D721Med (cell line): Measurements from ENCODE around the gene NUTF2.

Source experiments
- DNase-seq: peaks from one replicate; pipeline ENCODE4 v3.0.0; 2011; ENCODE audit warnings: low spot score; ENCODE audit not compliant: insufficient read length
- FAIRE-seq: peaks from 2 replicates; lab custom pipeline; 2011; peaks lifted over from hg19 to GRCh38; lab: Jason Lieb, UNC
- TF ChIP-seq, protein P1 (sequence below): IDR thresholded peaks from 2 replicates; pipeline ENCODE4 v1.5.1; 2012; ENCODE audit warnings: mild to moderate bottlenecking, control low read depth; ENCODE audit not compliant: insufficient read depth; ENCODE audit errors: missing control alignments

The NUTF2 gene

DNA sequence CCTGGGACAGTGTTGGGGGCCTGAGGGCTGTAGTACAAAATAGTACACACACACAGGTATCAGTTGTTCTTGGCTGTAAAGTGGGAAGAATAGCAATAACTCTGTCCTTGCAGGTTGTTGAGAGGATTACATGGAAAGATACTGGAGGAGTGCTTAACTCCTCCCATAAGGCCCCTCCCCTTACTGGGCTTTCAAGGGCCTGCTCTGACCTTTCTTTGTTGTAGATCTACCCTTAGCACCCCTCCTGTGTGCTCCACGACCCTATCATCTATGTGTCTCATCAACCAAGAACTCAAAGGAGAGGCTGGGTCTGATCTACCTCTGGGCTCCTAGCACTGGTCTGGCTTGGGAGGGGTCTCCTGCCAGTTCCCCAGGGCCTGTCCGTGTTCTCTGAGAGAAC is 17.9 kb downstream of the NUTF2 start:
- TF ChIP-seq, protein P1, sequence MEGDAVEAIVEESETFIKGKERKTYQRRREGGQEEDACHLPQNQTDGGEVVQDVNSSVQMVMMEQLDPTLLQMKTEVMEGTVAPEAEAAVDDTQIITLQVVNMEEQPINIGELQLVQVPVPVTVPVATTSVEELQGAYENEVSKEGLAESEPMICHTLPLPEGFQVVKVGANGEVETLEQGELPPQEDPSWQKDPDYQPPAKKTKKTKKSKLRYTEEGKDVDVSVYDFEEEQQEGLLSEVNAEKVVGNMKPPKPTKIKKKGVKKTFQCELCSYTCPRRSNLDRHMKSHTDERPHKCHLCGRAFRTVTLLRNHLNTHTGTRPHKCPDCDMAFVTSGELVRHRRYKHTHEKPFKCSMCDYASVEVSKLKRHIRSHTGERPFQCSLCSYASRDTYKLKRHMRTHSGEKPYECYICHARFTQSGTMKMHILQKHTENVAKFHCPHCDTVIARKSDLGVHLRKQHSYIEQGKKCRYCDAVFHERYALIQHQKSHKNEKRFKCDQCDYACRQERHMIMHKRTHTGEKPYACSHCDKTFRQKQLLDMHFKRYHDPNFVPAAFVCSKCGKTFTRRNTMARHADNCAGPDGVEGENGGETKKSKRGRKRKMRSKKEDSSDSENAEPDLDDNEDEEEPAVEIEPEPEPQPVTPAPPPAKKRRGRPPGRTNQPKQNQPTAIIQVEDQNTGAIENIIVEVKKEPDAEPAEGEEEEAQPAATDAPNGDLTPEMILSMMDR, result no peak
- FAIRE-seq (no peak), DNase-seq (no peak)

DNA sequence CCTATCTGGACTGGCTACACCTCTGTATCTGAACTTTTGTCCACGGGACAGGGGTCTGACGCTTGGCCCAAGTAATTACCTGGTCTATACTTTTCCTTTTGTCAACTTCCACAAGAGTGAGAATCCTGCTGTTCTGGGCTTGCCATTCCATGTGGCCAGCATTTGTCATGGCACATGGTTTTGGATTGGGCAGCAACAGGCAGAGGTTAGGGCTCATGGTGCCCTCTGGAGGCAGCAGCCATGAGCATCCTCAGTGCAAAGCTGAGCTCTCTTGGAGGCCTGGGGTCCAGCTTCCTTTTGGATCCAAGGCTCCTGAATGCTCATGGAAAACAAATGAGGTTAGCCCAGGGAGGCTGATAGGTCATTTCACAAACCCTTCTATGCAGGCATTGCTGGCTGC is 18.6 kb downstream of the NUTF2 start:
- TF ChIP-seq, protein P1, result peak; percentile 45
- DNase-seq (no peak), FAIRE-seq (no peak)

DNA sequence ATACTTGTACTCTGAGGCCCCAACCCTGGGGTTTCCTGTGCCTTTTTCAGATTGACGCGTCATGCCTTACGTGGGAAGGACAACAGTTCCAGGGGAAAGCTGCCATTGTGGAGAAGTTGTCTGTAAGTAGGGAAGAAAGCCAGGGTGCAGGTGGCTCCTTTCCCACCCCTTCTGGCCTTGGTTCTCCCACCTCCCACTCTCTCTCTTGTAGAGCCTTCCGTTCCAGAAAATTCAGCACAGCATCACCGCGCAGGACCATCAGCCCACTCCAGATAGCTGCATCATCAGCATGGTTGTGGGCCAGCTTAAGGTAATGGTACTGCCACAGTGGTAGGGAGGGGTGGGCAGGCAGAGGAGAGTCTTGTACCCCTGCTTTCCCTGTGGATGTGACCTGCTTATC is 21.6 kb downstream of the NUTF2 start:
- FAIRE-seq (no peak), DNase-seq (no peak)
- TF ChIP-seq, protein P1, result no peak

DNA sequence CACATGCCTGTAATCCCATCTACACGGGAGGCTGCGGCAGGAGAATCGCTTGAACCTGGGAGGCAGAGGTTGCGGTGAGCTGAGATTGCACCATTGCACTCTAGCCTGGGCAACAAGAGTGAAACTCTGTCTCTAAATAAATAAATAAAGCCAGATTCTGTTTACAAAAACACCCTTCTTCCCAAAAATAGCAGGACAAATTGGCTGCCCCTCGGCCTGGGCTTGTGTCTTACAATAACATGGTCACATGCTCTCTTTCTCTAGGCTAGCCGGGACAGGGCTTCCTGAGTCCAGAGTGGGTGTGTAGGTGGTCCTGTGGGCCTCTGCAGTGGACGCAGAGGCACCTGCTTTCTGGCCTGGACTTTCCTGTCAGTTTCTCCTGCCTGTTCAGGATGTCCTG is 22.9 kb downstream of the NUTF2 start:
- no peak for FAIRE-seq
- DNase-seq, result no peak
- TF ChIP-seq, protein P1, result no peak

DNA sequence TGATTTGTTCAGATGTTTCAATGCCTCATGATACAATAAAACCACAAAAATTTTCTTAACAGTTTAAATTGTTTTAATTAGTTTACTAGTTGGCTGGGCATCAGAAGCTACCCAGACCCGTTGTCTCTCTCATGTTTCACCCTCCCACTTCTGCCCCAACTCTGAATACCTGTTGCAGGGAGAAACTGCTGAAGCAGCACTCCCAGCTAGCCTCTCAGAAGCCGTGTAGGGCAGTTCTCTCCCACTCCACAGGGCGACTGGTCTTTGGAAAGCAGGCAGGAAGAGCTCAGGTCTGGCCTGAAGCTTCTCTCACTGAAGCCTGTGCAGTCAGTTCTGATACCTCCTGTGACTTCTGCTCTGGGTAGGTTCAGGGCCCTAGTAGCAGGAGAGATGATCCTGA is 24.5 kb downstream of the NUTF2 start:
- DNase-seq (no peak), FAIRE-seq (no peak)
- TF ChIP-seq, protein P1, result no peak

DNA sequence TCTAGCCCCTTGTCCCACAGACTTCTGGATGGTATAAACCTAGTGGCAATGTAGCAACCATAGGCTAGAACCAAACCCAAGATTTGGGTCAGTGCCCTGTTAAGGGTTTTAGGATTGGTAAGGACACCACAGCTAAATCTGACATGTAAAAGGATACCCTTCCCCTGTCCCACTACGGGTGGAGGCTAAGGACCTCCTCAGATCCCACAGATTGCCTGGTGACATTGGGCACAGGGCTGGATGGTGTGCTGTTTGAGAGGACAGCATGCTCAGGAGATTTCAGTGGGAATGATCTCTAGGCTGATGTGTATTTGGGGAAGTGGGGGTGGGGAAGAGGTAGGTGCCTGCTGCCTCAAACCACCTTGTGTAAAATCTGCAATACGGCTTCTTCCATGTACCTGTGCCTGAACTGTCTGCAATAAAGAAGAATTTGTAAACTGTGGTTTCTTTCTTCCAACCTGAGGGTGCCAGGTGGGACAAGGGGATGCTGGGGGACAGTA is 25.4 kb downstream of the NUTF2 start:
- FAIRE-seq, result no peak
- no peak for DNase-seq
- TF ChIP-seq, protein P1, result no peak

DNA sequence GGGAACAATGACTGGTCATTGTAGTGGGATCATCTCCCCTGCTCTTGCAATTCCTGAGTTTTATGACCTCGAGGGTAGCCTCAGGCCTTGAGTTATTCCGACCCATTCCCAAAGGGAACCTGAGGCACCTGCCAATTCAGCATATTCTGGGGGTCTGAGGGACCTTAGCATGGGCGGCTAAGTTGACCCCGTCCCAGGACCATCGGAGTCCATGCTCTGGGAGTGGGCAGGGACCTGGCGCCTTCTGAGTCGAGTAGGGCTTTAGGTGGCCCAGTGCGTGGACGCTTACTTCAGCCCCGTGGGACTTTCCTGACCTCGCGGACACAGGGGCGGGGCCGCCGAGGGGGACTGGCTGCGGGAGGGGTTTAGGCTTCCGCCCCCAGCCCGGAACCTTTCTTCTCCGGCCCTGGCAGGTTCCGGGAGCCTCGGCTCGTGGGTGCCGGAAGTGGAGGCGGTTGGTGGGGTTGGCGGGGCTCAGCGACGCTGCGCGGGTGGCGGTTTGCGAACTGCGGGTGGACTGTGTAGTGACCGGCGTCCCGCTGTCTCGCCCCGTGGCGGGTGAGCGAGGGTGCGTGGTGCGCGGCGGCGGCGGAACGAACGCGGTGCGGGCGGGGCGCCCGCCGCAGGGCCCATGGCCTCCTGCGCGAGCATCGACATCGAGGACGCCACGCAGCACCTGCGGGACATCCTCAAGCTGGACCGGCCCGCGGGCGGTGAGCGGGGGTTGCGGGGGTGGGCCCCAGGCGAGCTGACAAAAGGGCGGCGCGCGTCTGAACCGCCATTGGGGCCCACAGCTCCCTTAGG is 26.1 kb downstream of the NUTF2 start, which contains the start of gene EDC4:
Gene EDC4 (plus strand): TSS at position 422 of the 804 bp plus-strand sequence. CDS start 210 bp downstream, at position 632.
- DNase-seq, result peak; percentile 57
- no peak for FAIRE-seq
- TF ChIP-seq, protein P1, result no peak
